ENCODE data around the gene AMMECR1L. TPM values are rescaled to one million over a fixed set of nuclear protein-coding genes. Genes with fewer than 3 reads are reported as not detected.

The AMMECR1L gene
- total RNA-seq, 4 donors from 2014 or later, result 6.3 to 11.8 (median 7.8) TPM

- TF ChIP-seq CTCF (IDR thresholded peaks at IDR 0.05), result no peak
- TF ChIP-seq POLR2A (IDR thresholded peaks at IDR 0.05), result no peak
- H3K9me3 ChIP-seq, result no peaks in the 10 kb centered on the region
- DNase-seq, result no peak
- H3K4me1 ChIP-seq, result peaks cover 0 to 53% (median 3%) of the 10 kb centered on the region in 3 donors
- intact Hi-C loops (cut with DNase I), result no loop called here
- H3K27me3 ChIP-seq, result no peaks in the 10 kb centered on the region
- H3K27ac ChIP-seq, result no peak overlapping the region
- 70% methylated on average over 3 of the region's 3 CpGs for WGBS, 2 donors
- no peak overlapping the region for H3K4me3 ChIP-seq
- H3K36me3 ChIP-seq, result peaks cover 12 to 71% (median 13%) of the 10 kb centered on the region in 3 donors
These were observed 8.1 kb downstream of the AMMECR1L start for GRCh38 chr2:127877626-127878025.

- Histone ChIP-seq H3K27me3 (no peaks in the 10 kb centered on the region), H3K36me3 (peaks cover 16 to 71% (median 17%) of the 10 kb centered on the region in 3 donors), H3K4me1 (peaks cover 0 to 48% (median 3%) of the 10 kb centered on the region in 3 donors), H3K4me3 (no peak overlapping the region), H3K27ac (no peak overlapping the region), H3K9me3 (no peaks in the 10 kb centered on the region)
- 88 to 91% methylated on average over 2 of the region's 2 CpGs for WGBS, 2 donors
- intact Hi-C loops (cut with DNase I), result no loop called here
- TF ChIP-seq CTCF (IDR thresholded peaks at IDR 0.05) (no peak), POLR2A (IDR thresholded peaks at IDR 0.05) (no peak)
- DNase-seq, result no peak
These were observed 8.6 kb downstream of the AMMECR1L start for GRCh38 chr2:127877136-127877535.

- Histone ChIP-seq H3K27ac (no peak overlapping the region), H3K27me3 (no peaks in the 10 kb centered on the region), H3K4me1 (peaks cover 0 to 29% (median 0%) of the 10 kb centered on the region in 3 donors), H3K36me3 (peaks cover 17 to 72% (median 27%) of the 10 kb centered on the region in 3 donors), H3K4me3 (no peak overlapping the region), H3K9me3 (no peaks in the 10 kb centered on the region)
- DNase-seq, result no peak
- intact Hi-C loops (cut with DNase I), result no loop called here
- WGBS, 2 donors, result 53 to 67% methylated on average over 7 of the region's 7 CpGs
- TF ChIP-seq POLR2A (IDR thresholded peaks at IDR 0.05), result no peak
- no peak for TF ChIP-seq CTCF (IDR thresholded peaks at IDR 0.05)
These were observed 11.1 kb downstream of the AMMECR1L start for GRCh38 chr2:127874378-127875269.

GRCh38 chr2:127873707-127874303 lies 12.0 kb downstream of the AMMECR1L start:
- WGBS, 2 donors, result 81 to 100% methylated on average over 3 to 10 of the region's 14 CpGs
- intact Hi-C loops (cut with DNase I), result no loop called here
- Histone ChIP-seq H3K4me3 (no peak overlapping the region), H3K36me3 (peaks cover 22 to 72% (median 27%) of the 10 kb centered on the region in 3 donors), H3K27ac (no peak overlapping the region), H3K4me1 (peaks cover 0 to 27% (median 0%) of the 10 kb centered on the region in 3 donors), H3K27me3 (no peaks in the 10 kb centered on the region), H3K9me3 (no peaks in the 10 kb centered on the region)
- DNase-seq, result no peak
- TF ChIP-seq CTCF (IDR thresholded peaks at IDR 0.05) (no peak), POLR2A (IDR thresholded peaks at IDR 0.05) (no peak)

- no peak for DNase-seq
- peaks cover 0 to 21% (median 0%) of the 10 kb centered on the region in 3 donors for H3K4me1 ChIP-seq
- no peaks in the 10 kb centered on the region for H3K27me3 ChIP-seq
- no peak overlapping the region for H3K4me3 ChIP-seq
- H3K9me3 ChIP-seq, result no peaks in the 10 kb centered on the region
- TF ChIP-seq POLR2A (IDR thresholded peaks at IDR 0.05) (no peak), CTCF (IDR thresholded peaks at IDR 0.05) (no peak)
- H3K27ac ChIP-seq, result no peak overlapping the region
- peaks cover 22 to 74% (median 37%) of the 10 kb centered on the region in 3 donors for H3K36me3 ChIP-seq
- intact Hi-C loops (cut with DNase I), result no loop called here
These were observed 13.4 kb downstream of the AMMECR1L start for GRCh38 chr2:127872354-127872753.

All from esophagus squamous epithelium (tissue), 5 donors.